ENCODE measurements around the gene SPON1.
"Not testable (repeated sequence)": the region's sequence is repeated elsewhere in the genome, so short reads cannot be mapped to it uniquely, and the experiment has no call there.

DNA sequence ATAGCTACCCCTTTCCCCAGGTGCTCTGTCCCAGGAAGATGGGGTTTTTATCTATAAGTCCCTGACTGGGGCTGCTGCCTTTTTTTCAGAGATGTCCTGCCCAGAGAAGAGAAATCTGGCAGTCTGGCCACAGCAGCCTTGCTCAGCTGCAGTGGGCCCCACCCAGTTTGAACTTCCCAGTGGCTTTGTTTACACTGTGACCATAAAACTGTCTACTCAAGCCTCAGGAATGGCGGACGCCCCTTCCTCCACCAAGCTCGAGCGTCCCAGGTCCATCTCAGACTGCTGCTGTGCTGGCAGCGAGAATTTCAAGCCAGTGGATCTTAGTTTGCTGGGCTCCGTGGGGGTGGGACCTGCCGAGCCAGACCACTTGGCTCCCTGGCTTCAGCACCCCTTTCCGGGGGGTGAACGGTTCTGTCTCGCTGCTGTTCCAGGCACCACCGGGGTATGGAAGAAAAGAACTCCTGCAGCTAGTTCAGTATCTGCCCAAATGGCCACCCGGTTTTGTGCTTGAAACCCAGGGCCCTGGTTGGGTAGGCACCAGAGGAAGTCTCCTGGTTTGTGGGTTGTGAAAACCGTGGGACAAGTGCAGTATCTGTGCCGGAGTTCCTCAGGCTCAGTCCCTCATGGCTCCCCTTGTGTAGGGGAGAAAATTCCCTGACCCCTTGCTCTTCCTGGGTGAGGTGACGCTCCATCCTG lies 29.8 kb downstream of the SPON1 start:
- TF ChIP-seq CTCF (IDR thresholded peaks at IDR 0.05); ZFX (IDR thresholded peaks at IDR 0.05; ENCODE audit: borderline replicate concordance): not testable (repeated sequence)
